SKM-1 treated with dmso at 0.1 percent for 144 hours (cell line): ENCODE measurements around the gene BIVM.

ENCODE experiments used
- DNase-seq: peaks from one replicate; lab custom pipeline; 2025; ENCODE audit not compliant: unreplicated experiment; lab: John Stamatoyannopoulos, UW

Gene BIVM

GRCh38 chr13:102784483-102784882, 14.4 kb upstream of the BIVM start:
- no peak for DNase-seq

- DNase-seq, result no peak
Observed at GRCh38 chr13:102788683-102789082, 10.2 kb upstream of the BIVM start.

GRCh38 chr13:102792396-102792795, 6.5 kb upstream of the BIVM start:
- no peak for DNase-seq

- no peak for DNase-seq
Observed at GRCh38 chr13:102793611-102794355, 5.1 kb upstream of the BIVM start.

- no peak for DNase-seq
Observed at GRCh38 chr13:102799426-102800144, 666 bp downstream of the BIVM start.

- peak; percentile 71 for DNase-seq
Observed at GRCh38 chr13:102800145-102801041, 1.5 kb downstream of the BIVM start.

- no peak for DNase-seq
Observed at GRCh38 chr13:102805680-102806079, 6.8 kb downstream of the BIVM start.

DNA sequence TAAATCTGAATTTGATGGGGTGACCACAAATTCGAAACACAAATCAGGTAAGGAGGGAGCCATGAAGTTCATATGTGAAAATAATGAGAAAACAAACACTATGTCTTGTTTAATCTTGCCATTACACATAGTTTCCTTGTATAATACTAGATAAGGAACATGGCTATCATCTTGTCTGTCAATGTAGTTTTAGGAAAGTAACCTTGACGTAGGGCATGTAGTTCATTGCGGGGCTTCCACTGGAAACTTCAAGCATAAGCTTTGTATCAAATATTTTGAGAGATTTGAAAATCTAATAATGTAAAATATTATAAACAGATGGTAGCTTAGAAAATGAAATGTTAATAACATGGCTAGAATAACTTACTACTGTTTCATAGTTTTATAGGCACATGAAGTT, 8.8 kb downstream of the BIVM start:
- no peak for DNase-seq

GRCh38 chr13:102812611-102813287, 13.8 kb downstream of the BIVM start:
- DNase-seq, result no peak

DNA sequence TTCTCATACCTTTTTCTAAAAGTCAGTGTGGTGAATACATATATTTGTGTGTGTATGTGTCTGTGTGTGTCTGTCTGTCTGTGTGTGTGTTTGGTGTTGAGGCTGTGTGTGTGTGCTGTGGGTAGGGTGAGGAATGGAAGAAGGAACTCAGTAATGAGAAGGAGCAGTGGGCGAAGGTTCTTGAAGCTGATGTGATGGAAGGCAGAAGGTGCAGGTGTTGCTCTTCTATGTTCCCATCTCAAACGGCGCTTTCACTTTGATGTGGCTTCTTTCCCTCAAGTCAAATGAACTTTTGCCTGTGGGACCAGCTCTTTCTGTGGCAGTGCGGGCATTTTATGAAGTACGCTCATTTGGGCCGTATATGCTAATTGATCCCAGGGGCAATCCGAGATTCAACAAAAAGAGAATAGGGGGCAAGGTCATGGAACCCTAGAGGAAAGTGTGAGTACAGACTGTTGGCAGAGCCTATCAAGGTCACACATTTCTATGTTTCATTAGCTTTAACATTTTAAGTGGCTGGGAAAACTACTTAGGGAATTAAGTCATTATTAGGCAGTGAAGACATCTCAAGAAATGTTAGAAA, 15.2 kb downstream of the BIVM start:
- DNase-seq, result no peak

- no peak for DNase-seq
Observed at GRCh38 chr13:102814793-102815192, 15.9 kb downstream of the BIVM start.

- DNase-seq, result no peak
Observed at GRCh38 chr13:102815788-102816187, 16.9 kb downstream of the BIVM start.

DNA sequence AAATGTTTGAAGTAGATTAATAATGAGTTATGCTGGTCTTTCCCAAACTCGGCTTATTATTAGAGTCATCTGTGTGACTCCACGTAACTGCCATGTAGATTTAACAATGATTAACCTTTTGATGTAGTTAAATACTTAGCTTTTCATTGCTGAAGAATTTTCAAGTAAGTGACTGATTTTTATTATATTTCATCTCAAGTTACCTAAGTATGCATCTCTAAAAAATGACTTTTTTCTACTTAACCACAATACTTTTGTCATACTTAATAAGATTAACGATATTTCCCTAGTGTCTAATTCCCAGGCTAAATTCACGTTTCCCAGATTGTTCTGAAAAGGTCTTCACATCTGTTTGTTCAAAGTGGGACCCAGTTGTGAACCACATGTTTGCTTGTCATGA, 17.8 kb downstream of the BIVM start:
- DNase-seq, result no peak

GRCh38 chr13:102817241-102817640, 18.3 kb downstream of the BIVM start:
- DNase-seq, result no peak

- DNase-seq, result no peak
Observed at GRCh38 chr13:102817907-102818306, 19.0 kb downstream of the BIVM start.

- no peak for DNase-seq
Observed at GRCh38 chr13:102825400-102825799, 26.5 kb downstream of the BIVM start.

- no peak for DNase-seq
Observed at GRCh38 chr13:102825921-102826706, 27.2 kb downstream of the BIVM start.

GRCh38 chr13:102830646-102831045, 31.7 kb downstream of the BIVM start:
- no peak for DNase-seq

DNA sequence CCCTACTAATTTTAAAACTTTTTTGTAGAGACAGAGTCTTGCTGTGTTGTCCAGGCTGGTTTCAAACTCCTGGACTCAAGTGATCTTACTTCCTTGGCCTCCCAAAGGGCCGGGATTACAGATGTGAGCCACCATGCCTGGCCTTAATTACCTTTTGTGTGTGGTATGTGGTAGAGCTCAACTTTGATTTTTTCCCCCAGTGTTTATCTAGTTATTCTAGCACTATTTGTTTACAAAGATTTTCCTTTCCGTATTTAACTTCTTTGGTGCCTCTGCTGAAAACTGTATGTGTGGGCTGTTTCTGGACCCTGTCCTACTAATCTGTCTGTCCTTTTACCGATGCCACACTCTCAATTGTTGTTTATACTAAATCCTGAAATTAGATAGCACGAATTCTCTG, 37.6 kb downstream of the BIVM start:
- DNase-seq, result no peak

- no peak for DNase-seq
Observed at GRCh38 chr13:102838273-102838672, 39.4 kb downstream of the BIVM start.
